ENCODE data around the gene PROS1. TPM values are rescaled to one million over a fixed set of nuclear protein-coding genes. Genes with fewer than 3 reads are reported as not detected.
A peak's percentile ranks its signal among the peaks of the same experiment; 100 is the strongest.

Gene PROS1
- total RNA-seq, 1 experiment from 2014 or later: 9.2 TPM

DNA sequence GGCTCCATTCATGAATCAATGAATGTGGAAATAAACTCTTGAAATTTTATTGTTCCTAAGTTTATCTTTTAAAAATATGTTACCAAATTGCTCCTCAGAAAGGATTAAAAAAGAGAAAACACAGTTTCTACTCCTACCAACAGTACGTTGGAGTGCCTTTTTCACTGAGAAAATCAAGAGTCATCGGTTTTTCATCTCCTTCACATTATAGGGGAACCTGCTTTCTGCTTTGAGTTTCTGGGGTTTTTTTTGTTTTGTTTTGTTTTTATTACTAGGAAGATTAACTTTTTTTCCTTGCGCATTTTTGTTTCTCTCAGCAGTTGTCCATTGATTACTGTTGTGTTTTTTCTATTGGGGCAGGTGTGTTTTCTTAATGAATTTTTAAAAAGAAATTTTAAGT lies 9.7 kb upstream of the PROS1 start:
- H3K4me1 ChIP-seq (ENCODE audit: insufficient read depth, low read length, poor library complexity, severe bottlenecking): peaks cover 36% of the 10 kb centered on the region
- TF ChIP-seq, protein P1, sequence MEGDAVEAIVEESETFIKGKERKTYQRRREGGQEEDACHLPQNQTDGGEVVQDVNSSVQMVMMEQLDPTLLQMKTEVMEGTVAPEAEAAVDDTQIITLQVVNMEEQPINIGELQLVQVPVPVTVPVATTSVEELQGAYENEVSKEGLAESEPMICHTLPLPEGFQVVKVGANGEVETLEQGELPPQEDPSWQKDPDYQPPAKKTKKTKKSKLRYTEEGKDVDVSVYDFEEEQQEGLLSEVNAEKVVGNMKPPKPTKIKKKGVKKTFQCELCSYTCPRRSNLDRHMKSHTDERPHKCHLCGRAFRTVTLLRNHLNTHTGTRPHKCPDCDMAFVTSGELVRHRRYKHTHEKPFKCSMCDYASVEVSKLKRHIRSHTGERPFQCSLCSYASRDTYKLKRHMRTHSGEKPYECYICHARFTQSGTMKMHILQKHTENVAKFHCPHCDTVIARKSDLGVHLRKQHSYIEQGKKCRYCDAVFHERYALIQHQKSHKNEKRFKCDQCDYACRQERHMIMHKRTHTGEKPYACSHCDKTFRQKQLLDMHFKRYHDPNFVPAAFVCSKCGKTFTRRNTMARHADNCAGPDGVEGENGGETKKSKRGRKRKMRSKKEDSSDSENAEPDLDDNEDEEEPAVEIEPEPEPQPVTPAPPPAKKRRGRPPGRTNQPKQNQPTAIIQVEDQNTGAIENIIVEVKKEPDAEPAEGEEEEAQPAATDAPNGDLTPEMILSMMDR (conservative IDR thresholded peaks at IDR 0.05; ENCODE audit: low read depth, low read length): no peak
- TF ChIP-seq EZH2 (IDR thresholded peaks at IDR 0.05; ENCODE audit: borderline replicate concordance, low read depth, low read length, poor library complexity, severe bottlenecking): no peak
- intact Hi-C loops (cut with micrococcal nuclease; ENCODE audit: unreplicated experiment): no loop called here
- H3K9me3 ChIP-seq (ENCODE audit: low read depth, low read length, poor library complexity, severe bottlenecking): no peaks in the 10 kb centered on the region
- no peak overlapping the region for H3K4me3 ChIP-seq (ENCODE audit: low read depth, low read length, poor library complexity, severe bottlenecking)
- POLR2A ChIA-PET (ENCODE audit: low non-redundant PET): no interaction called here
- no peak for DNase-seq (ENCODE audit: low spot score)
- no TSS peak for BruUV-seq (replicated peaks)
- H3K36me3 ChIP-seq (ENCODE audit: insufficient read depth, low read length, poor library complexity, severe bottlenecking): no peaks in the 10 kb centered on the region
- CTCF ChIA-PET: no interaction called here
- no peak overlapping the region for H3K27ac ChIP-seq (ENCODE audit: low read depth, low read length, poor library complexity, severe bottlenecking)
- H3K27me3 ChIP-seq (replicated peaks; ENCODE audit: insufficient read depth, low read depth, low read length, poor library complexity): no peaks in the 10 kb centered on the region

- intact Hi-C loops (cut with micrococcal nuclease; ENCODE audit: unreplicated experiment): no loop called here
- Histone ChIP-seq H3K4me3 (ENCODE audit: low read depth, low read length, poor library complexity, severe bottlenecking) (no peak overlapping the region), H3K27ac (ENCODE audit: low read depth, low read length, poor library complexity, severe bottlenecking) (no peak overlapping the region), H3K4me1 (ENCODE audit: insufficient read depth, low read length, poor library complexity, severe bottlenecking) (peaks cover 25% of the 10 kb centered on the region), H3K36me3 (ENCODE audit: insufficient read depth, low read length, poor library complexity, severe bottlenecking) (no peaks in the 10 kb centered on the region), H3K27me3 (replicated peaks; ENCODE audit: insufficient read depth, low read depth, low read length, poor library complexity) (no peaks in the 10 kb centered on the region), H3K9me3 (ENCODE audit: low read depth, low read length, poor library complexity, severe bottlenecking) (no peaks in the 10 kb centered on the region)
- no peak for DNase-seq (ENCODE audit: low spot score)
- BruUV-seq (replicated peaks): no TSS peak
- TF ChIP-seq, protein P1 (conservative IDR thresholded peaks at IDR 0.05; ENCODE audit: low read depth, low read length): no peak
- TF ChIP-seq EZH2 (IDR thresholded peaks at IDR 0.05; ENCODE audit: borderline replicate concordance, low read depth, low read length, poor library complexity, severe bottlenecking): no peak
- ChIA-PET POLR2A (ENCODE audit: low non-redundant PET) (no interaction called here), CTCF (no interaction called here)
Observed at GRCh38 chr3:93981649-93982048, 8.0 kb upstream of the PROS1 start.

DNA sequence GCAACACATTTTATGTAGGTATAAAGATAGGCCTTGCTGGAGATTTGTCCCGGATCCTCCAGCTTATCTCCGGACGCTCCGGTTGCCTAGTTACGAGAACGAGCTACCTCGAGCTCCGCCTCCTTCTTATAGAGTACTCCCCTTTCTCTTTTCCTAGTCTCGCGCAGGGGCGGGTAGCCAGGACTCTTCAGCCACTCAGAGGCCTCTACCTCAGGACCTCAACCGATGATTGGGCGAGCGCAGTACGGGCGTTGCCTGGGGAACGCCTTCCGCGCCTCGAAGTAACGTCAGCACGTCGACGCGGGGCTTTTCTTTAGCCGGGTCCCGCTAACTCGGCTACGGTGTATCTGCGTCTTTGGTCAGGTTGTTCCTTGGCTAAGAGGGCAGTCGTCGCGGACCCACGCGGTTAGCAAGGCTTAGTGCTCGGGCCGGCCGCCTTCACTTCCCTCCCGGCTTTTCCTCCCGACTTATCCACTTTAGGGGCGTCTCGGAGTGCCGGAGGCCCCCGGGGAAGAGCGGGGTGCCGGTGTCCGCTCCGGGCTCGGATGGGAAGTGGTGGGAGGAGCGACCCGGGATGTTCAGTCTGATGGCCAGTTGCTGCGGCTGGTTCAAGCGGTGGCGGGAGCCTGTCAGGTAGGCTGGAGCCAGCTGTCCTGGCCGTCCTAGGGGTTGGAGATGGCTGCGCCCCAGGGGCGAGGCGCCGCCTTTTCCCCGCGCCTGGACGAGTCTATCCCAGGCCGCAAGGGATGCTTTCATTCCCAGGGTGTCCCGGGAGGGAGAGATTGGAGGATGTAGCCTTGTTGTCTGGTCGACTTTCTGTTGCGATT lies 6.4 kb upstream of the PROS1 start, which contains the start of gene ARL13B:
Gene ARL13B (plus strand): TSS at position 306 of the 827 bp plus-strand sequence. CDS start 269 bp downstream, at position 575.
- ChIA-PET CTCF (no interaction called here), POLR2A (ENCODE audit: low non-redundant PET) (interaction anchor here (0.6 kb wide), 2 partner anchors 61 to 121 kb away, joined by 7 to 11 read pairs; no protein-coding TSS in a partner anchor)
- intact Hi-C loops (cut with micrococcal nuclease; ENCODE audit: unreplicated experiment): loop anchor here (1.0 to 10.0 kb wide), 2 partner anchors 83 to 115 kb away; partner anchors contain the start of gene NSUN3
- no peaks in the 10 kb centered on the region for H3K27me3 ChIP-seq (replicated peaks; ENCODE audit: insufficient read depth, low read depth, low read length, poor library complexity)
- H3K4me1 ChIP-seq (ENCODE audit: insufficient read depth, low read length, poor library complexity, severe bottlenecking): peaks cover 16% of the 10 kb centered on the region
- TF ChIP-seq, protein P1 (conservative IDR thresholded peaks at IDR 0.05; ENCODE audit: low read depth, low read length): no peak
- TF ChIP-seq EZH2 (IDR thresholded peaks at IDR 0.05; ENCODE audit: borderline replicate concordance, low read depth, low read length, poor library complexity, severe bottlenecking): no peak
- H3K36me3 ChIP-seq (ENCODE audit: insufficient read depth, low read length, poor library complexity, severe bottlenecking): no peaks in the 10 kb centered on the region
- no peaks in the 10 kb centered on the region for H3K9me3 ChIP-seq (ENCODE audit: low read depth, low read length, poor library complexity, severe bottlenecking)
- H3K4me3 ChIP-seq (ENCODE audit: low read depth, low read length, poor library complexity, severe bottlenecking): peak within 1 kb of the TSS; percentile 73
- peak; percentile 100 for DNase-seq (ENCODE audit: low spot score)
- no TSS peak for BruUV-seq (replicated peaks)
- peak within 1 kb of the TSS; percentile 80 for H3K27ac ChIP-seq (ENCODE audit: low read depth, low read length, poor library complexity, severe bottlenecking)
